Left kidney (tissue), 2 donors: ENCODE data around the gene KRT1. TPM values are rescaled to one million over a fixed set of nuclear protein-coding genes. Genes with fewer than 3 reads are reported as not detected.

ENCODE experiments used
- DNase-seq: peaks from one replicate; pipeline ENCODE4 v3.0.0-alpha.2; 2013
- polyA plus RNA-seq: library from polyadenylated mRNA; unstranded; fragments of 120-200 nt; gene quantifications from one replicate; pipeline ENCODE4 v1.2.1, GENCODE V29; 2013; ENCODE audit not compliant: insufficient read length

The KRT1 gene
- polyA plus RNA-seq, 1 donor: 0.17 TPM

GRCh38 chr12:52698651-52699340, 18.6 kb upstream of the KRT1 start:
- no peak for DNase-seq

- no peak for DNase-seq
Observed at GRCh38 chr12:52697058-52697582, 16.9 kb upstream of the KRT1 start.

- DNase-seq: no peak
Observed at GRCh38 chr12:52696588-52696987, 16.4 kb upstream of the KRT1 start.

GRCh38 chr12:52695039-52695438, 14.8 kb upstream of the KRT1 start:
- no peak for DNase-seq

- DNase-seq: no peak
Observed at GRCh38 chr12:52694151-52694550, 13.9 kb upstream of the KRT1 start.

GRCh38 chr12:52693261-52693660, 13.1 kb upstream of the KRT1 start:
- DNase-seq: no peak

- no peak for DNase-seq
Observed at GRCh38 chr12:52692254-52692653, 12.0 kb upstream of the KRT1 start.

- DNase-seq: no peak
Observed at GRCh38 chr12:52691841-52692150, 11.6 kb upstream of the KRT1 start.

GRCh38 chr12:52691076-52691840, 11.1 kb upstream of the KRT1 start:
- no peak for DNase-seq

- no peak for DNase-seq
Observed at GRCh38 chr12:52690351-52691075, 10.3 kb upstream of the KRT1 start.

- DNase-seq: no peak
Observed at GRCh38 chr12:52689936-52690335, 9.7 kb upstream of the KRT1 start.

GRCh38 chr12:52689239-52689638, 9.0 kb upstream of the KRT1 start:
- DNase-seq: no peak

GRCh38 chr12:52688481-52688880, 8.3 kb upstream of the KRT1 start:
- no peak for DNase-seq

GRCh38 chr12:52687497-52688385, 7.5 kb upstream of the KRT1 start:
- DNase-seq: no peak

- DNase-seq: no peak
Observed at GRCh38 chr12:52686756-52687487, 6.7 kb upstream of the KRT1 start.

- no peak for DNase-seq
Observed at GRCh38 chr12:52686063-52686462, 5.9 kb upstream of the KRT1 start.

- no peak for DNase-seq
Observed at GRCh38 chr12:52685406-52685890, 5.2 kb upstream of the KRT1 start.

GRCh38 chr12:52684431-52684830, 4.2 kb upstream of the KRT1 start:
- no peak for DNase-seq

- no peak for DNase-seq
Observed at GRCh38 chr12:52683575-52684300, 3.5 kb upstream of the KRT1 start.

GRCh38 chr12:52682938-52683574, 2.8 kb upstream of the KRT1 start:
- no peak for DNase-seq
